ENCODE measurements around the gene CCDC9. TPM values are rescaled to one million over a fixed set of nuclear protein-coding genes. Genes with fewer than 3 reads are reported as not detected.

CCDC9 gene
- total and polyA plus RNA-seq, 2 of the 13 experiments (the other 11 are each of a cell fraction or from before 2014, with no cell fraction given) = 2.9 to 6.3 TPM

GRCh38 chr19:47256693-47257410 lies 527 bp downstream of the CCDC9 start (continued):
- TF ChIP-seq HNRNPK (IDR thresholded peaks at IDR 0.05; ENCODE audit: low read depth, low read length, poor library complexity, severe bottlenecking) (peak; percentile 83), HBP1 (CRISPR knock-in tag; IDR thresholded peaks at IDR 0.05; ENCODE audit: low read depth) (no peak), AGO1 (IDR thresholded peaks at IDR 0.05; ENCODE audit: low read depth, low read length, poor library complexity, severe bottlenecking) (no peak), ZNF503 (CRISPR knock-in tag; IDR thresholded peaks at IDR 0.05) (no peak), ZNF383 (CRISPR knock-in tag; IDR thresholded peaks at IDR 0.05; ENCODE audit: borderline replicate concordance) (no peak), PHF20 (CRISPR knock-in tag; IDR thresholded peaks at IDR 0.05) (0 out of 2 replicates have a peak, but pooled peaks have one; percentile 10), GPBP1L1 (CRISPR knock-in tag; IDR thresholded peaks at IDR 0.05) (no peak), ATF7 (IDR thresholded peaks at IDR 0.05) (0 out of 2 replicates have a peak, but pooled peaks have one; percentile 11), ATF7 (CRISPR knock-in tag; IDR thresholded peaks at IDR 0.05) (no peak), ZNF747 (CRISPR knock-in tag; IDR thresholded peaks at IDR 0.05; ENCODE audit: borderline replicate concordance) (0 out of 2 replicates have a peak, but pooled peaks have one; percentile 40), ZBTB20 (CRISPR knock-in tag; IDR thresholded peaks at IDR 0.05; ENCODE audit: borderline replicate concordance, low read depth) (no peak), SP4 (CRISPR knock-in tag; IDR thresholded peaks at IDR 0.05) (peak; percentile 89), SALL2 (CRISPR knock-in tag; IDR thresholded peaks at IDR 0.05) (no peak; the same call in 1 of the 2 replicates), SNAPC4 (CRISPR knock-in tag; IDR thresholded peaks at IDR 0.05) (no peak)
